ENCODE measurements around the gene TOMM70.
"Not testable (repeated sequence)": the region's sequence is repeated elsewhere in the genome, so short reads cannot be mapped to it uniquely, and the experiment has no call there.

Gene TOMM70

DNA sequence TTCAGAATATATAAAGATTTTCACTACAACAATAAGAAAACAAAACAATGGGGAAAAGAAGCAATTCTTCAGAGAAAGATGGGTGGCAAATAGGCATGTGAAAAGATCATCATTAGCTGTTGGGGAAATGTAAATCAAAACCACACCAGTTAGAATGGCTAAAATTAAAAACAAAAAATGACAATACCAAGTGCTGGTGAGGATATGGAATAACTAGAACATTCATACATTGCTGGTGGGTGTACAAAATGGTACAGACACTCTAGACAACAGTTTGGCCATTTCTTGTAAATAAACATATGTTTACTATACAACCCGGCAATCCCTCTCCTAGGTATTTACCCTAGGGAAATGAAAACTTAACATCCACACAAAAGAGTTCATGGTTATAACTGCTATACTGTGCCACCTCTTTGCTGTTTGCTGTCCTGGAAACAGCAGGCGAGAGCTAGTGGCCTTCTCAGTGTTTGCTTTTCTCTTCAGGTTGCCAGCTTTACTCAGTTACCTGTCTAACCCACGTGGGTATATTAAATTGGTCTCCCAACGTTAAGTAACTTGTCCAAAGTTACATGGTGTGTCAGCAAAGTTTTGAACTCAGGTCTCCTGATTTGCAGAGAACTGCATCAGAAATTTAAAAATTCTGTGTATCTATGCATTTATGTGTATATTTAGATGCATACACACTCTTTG, 70.9 kb downstream of the TOMM70 start:
- in situ Hi-C loops (cut with MboI; ENCODE audit: low sequenced_read_pairs), result no loop called here

DNA sequence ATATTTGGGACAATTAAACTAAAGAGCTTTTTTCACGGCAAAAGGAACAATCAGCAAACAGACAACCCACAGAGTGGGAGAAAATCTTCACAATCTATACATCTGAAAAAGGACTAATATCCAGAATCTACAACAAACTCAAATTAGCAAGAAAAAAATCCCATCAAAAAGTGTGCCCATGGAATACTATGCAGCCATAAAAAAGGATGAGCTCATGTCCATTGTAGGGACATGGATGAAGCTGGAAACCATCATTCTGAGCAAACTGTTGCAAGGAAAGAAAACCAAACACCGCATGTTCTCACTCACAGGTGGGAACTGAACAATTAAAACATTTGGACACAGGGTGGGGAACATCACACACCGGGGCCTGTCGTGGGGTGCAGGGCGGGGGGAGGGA, 73.5 kb downstream of the TOMM70 start:
- in situ Hi-C loops (cut with MboI; ENCODE audit: low sequenced_read_pairs), result not testable (repeated sequence)

DNA sequence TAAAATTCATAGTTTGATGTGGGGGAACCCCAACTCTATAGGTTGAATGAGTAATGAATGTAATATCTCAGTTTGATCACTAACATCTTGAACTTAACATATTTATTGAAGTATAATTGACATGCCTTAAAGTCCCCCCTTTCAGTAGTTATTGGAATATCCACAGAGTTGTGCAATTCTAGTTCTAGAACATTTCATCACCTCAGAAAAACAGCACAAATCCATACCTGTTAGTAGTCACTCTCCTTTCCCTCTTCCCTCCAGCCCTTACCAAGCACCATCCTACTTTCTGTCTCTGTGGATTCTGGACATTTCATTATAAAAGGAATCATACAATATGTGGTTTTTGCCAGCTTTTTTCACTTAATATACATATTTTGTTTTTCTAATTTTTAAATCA, 75.1 kb downstream of the TOMM70 start:
- in situ Hi-C loops (cut with MboI; ENCODE audit: low sequenced_read_pairs), result no loop called here

DNA sequence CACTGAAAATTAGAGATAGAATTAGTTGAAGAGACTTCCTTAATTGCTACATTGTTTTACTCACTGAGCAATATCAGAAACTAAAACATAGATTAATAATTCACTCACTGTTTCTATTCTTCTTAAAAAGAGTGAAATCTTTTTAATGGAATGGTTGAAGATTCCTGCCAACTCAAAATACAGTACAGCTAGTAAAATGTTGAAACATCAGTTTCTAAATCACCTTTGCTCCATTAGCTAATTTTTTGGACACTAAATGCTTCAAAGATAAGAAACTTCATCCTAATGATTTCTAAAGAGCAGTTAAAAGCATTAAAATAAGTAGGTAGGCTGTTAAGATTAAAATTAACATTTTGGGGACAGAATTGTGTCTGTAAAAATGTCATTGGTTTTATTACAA, 76.8 kb downstream of the TOMM70 start:
- in situ Hi-C loops (cut with MboI; ENCODE audit: low sequenced_read_pairs), result loop anchor here (25.0 kb wide), 1 partner anchor 263 kb away; no protein-coding TSS in a partner anchor

DNA sequence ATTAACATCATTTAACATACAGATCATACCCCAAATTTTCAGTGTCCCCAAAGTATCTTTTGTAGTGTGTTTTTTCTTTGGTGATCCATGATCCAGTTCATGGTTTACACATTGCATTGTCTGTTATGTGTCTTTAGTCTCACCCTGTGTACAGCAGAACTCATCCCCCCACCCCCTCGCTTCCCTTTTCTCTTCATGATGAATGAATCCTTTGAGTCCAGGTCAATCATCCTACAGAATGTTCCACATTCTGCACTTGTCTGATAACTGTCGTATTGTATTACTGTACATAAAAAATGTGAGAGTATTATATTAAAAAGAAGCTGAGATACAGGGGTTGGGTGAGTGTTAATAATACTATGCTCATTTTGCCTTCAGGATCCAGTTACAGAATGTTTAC, 80.9 kb downstream of the TOMM70 start:
- in situ Hi-C loops (cut with MboI; ENCODE audit: low sequenced_read_pairs), result loop anchor here (25.0 kb wide), 1 partner anchor 267 kb away; no protein-coding TSS in a partner anchor

DNA sequence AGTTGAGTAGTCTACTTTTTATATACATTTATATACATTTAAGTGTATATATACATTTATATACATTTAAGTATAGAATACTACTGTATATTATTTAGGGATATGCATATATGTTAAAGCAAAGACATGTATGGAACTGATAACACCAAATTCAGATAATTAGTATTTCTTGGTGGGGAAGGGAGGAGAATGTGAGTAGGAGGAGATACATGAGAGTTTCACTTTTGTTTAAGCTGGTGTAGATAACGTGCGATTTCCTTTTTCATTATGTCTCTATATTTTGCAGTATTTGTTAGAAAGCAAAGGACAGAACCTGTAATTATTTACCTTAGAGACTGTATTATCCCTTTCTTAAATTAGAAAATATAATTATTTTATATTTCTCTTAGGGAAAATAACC, 83.0 kb downstream of the TOMM70 start:
- in situ Hi-C loops (cut with MboI; ENCODE audit: low sequenced_read_pairs), result loop anchor here (25.0 kb wide), 1 partner anchor 269 kb away; no protein-coding TSS in a partner anchor

DNA sequence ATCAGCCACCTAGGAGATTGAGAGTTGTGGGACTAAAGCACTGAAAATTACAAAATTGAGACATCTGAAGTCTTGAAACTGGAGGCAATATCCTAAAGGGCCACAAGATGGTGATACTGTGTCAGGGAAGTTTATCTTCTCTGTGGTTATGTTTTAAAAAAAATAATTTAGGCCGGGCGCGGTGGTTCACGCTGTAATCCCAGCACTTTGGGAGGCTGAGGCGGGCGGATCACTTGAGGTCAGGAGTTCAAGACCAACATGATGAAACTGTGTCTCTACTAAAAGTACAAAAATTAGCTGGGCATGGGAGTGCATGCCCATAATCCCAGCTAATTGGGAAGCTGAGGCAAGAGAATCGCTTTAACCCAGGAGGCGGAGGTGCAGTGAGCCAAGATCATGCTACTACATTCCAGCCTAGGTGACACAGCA, 84.2 kb downstream of the TOMM70 start:
- in situ Hi-C loops (cut with MboI; ENCODE audit: low sequenced_read_pairs), result loop anchor here (25.0 kb wide), 1 partner anchor 271 kb away; no protein-coding TSS in a partner anchor

Measured in HL-60/S4 treated with retinoic acid at 250 ng/mL for 4 days and 3 days (cell line).